Epithelial cell of prostate (primary cell): ENCODE data around the gene PRR15.

Source experiments
- DNase-seq: peaks from one replicate; pipeline ENCODE4 v3.0.0-alpha.2; 2011; ENCODE audit warnings: low read depth, low spot score
- H3K27ac ChIP-seq: fragments of 450-650 bp; 2 replicates; pipeline ENCODE4 v1.5.1; 2017; ENCODE audit warnings: mild to moderate bottlenecking

The PRR15 gene

GRCh38 chr7:29565982-29566746 lies 2.5 kb downstream of the PRR15 start:
- DNase-seq: no peak
- no peak overlapping the region for H3K27ac ChIP-seq

GRCh38 chr7:29567174-29567573 lies 3.5 kb downstream of the PRR15 start:
- no peak for DNase-seq
- H3K27ac ChIP-seq: no peak overlapping the region

DNA sequence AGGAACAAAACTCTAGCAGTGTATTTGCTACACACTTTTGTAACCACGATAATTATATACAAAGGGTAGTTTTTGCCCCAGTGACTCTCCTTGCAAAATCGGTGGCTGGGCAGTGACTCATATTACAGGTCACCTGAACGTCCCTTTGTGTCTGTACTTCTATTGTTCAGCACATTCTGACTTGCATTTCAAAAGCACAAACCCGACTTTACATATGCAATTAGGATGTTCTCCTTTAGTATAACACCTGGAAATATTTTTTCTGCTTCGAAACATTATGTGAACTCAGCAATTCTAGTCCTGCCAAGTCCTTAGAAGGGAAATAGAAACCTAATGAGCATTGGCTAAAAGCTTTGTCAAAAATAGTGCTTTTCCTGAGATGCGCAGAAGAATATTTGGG lies 6.0 kb downstream of the PRR15 start:
- peak; percentile 14 for DNase-seq
- no peak overlapping the region for H3K27ac ChIP-seq

DNA sequence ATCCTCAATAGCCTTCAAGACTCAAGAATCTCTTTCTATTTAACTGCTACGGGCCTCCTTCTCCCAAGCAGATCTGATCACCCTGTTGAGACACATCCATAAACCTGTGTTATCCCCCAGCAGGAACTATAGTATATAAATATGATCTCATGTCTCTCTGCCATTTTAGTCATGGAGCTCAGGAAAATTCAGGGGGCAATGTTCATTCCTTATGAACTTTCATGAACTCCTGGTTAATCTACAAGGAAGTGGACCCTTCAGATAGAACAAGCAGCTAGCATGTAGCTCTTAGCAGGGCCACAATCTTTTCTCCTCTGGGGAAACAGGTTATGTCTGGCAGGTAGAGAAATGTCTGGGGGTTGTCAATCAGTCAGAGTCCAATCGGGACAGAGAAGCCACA lies 8.9 kb downstream of the PRR15 start:
- H3K27ac ChIP-seq: no peak overlapping the region
- DNase-seq: no peak

GRCh38 chr7:29573567-29573966 lies 9.9 kb downstream of the PRR15 start:
- no peak for DNase-seq

DNA sequence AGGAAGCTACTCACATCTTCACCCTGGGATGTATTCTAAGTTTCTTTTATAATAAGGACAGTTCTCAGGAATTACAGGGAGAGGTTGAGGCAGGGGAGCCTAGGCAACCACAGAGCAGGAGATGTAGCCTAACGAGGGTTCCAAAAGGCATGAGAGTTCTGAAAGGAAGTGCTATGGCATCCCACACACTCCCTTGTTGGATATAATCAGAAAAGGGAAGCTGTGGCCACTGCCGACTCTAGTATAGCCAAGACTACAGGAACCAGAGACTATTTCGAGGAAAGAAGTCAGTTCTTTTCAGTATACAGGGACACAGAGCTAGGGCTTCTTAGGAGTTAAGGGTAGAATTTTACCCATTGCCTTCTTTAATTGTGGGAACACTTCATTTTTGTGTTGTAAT lies 11.0 kb downstream of the PRR15 start:
- no peak overlapping the region for H3K27ac ChIP-seq
- DNase-seq: no peak

More at GRCh38 chr7:29573567-29573966, 9.9 kb downstream of the PRR15 start:
- no peak overlapping the region for H3K27ac ChIP-seq

- H3K27ac ChIP-seq: no peak overlapping the region
- no peak for DNase-seq
Measured at GRCh38 chr7:29587195-29587808, 23.7 kb downstream of the PRR15 start.

DNA sequence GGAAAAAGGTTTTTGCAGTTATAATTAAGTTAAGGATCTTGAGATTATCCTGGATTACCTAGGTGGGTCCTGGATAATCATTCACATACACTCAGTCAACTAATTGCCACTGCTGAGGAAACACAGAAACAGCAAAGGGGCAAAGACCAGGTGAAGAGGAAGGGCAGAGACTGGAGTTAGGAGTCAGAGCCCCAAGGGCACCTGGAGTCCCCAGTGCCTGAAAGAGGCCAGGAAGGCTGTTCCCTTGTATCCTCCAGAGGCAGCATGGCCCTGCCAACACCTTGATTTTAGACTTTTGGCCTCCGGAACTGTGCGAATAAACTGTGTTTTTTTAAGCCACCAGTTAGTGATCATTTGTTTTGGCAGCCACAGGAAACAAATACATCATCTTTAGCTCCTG lies 24.6 kb downstream of the PRR15 start:
- DNase-seq: no peak

DNA sequence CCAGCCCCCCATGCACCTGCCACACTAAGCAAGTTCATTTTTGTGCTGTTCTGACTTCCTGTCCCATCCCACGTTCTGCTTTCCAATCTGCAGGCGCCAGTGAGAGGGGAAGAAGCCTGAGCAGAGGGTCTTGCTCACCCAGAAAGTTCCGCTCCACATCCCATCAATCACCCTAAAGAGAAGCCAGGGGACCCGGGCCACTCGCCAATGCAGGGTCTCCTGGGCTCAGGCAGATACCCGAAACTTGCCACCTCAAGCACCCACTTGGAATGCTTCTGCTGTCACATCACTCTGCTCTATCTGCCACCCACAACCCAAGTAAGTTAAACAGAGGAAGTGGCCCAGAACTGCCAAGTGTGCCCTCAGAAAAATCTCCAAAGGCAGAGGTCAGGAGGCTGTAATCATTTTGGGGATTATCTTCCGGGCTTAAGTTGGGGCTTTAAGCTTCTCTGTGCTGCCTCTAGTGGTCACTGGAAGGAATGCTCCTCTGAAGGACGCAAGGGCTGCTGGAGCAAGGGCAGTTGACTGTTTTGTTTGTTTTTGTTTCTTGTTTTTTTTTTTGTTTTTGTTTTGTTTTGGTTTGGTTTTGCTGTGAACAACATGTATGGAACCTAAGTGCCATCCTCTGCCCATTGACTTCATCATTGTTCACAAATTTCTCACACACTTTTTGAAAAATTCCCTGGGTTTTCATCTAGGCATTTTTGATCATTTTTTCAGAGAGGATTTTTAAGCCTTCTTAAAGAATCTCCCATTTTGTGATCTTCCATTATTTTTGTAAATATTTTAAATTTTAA lies 25.5 kb downstream of the PRR15 start:
- H3K27ac ChIP-seq: no peak overlapping the region
- no peak for DNase-seq

More for the DNA sequence above, 24.6 kb downstream of the PRR15 start:
- H3K27ac ChIP-seq: no peak overlapping the region

DNA sequence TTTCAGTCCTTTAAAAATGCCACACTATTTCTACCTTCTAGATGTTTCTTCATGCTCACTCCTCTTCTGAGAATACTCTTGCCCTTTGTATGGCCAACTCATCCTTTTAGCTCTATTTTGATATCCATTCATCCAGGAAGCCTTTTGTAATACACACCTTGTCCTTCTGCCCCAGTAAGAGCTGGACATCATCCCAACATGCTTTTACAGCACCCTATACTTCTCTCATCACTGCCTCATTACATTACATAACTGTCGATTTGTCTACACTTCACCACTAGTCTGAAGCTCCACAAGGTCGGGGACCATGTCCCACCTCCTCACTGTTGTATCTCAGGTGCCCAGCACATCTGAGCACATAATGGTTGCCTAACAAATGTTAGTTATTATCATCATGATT lies 29.2 kb downstream of the PRR15 start:
- no peak for DNase-seq
- H3K27ac ChIP-seq: no peak overlapping the region

GRCh38 chr7:29593459-29593858 lies 29.8 kb downstream of the PRR15 start:
- H3K27ac ChIP-seq: no peak overlapping the region
- DNase-seq: no peak

GRCh38 chr7:29596593-29597178 lies 33.1 kb downstream of the PRR15 start:
- DNase-seq: no peak

DNA sequence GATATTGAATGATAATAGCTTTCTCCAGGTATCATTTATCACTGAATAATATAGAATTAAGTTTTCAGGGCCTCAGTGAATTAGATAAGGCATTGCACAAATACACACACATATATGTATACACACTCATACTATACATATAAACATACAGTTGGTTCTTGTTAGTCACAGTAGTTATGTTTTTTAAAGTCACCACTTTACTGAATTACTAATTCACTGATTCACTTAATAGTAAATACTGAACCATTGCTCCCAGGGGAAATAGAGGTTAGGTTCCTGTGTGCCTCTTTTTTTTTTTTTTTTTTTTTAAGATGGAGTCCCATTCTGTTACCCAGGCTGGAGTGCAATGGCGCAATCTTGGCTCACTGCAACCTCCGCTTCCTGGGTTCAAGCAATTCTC lies 33.6 kb downstream of the PRR15 start:
- DNase-seq: no peak
- no peak overlapping the region for H3K27ac ChIP-seq

More at GRCh38 chr7:29596593-29597178, 33.1 kb downstream of the PRR15 start:
- H3K27ac ChIP-seq: no peak overlapping the region

DNA sequence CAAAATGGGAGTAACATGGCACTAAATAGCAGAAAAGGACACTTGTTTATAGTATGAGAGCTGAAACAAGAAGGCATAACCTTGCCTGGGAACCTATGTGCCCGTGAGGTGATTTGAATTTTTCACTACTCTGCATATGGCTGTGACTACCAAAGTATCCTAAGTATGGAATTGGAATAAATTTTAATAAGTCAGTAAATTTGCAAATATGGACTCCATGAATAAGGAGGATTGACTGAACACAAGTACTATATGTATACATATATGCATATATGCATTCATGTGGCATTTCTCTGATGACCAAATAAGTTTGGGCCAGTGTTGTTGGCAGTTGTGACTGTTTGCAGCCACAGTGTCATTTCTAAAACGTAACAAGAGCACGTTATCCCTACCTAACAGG lies 34.5 kb downstream of the PRR15 start:
- DNase-seq: no peak
- no peak overlapping the region for H3K27ac ChIP-seq

- DNase-seq: no peak
- H3K27ac ChIP-seq: no peak overlapping the region
Measured at GRCh38 chr7:29598613-29599012, 35.0 kb downstream of the PRR15 start.

DNA sequence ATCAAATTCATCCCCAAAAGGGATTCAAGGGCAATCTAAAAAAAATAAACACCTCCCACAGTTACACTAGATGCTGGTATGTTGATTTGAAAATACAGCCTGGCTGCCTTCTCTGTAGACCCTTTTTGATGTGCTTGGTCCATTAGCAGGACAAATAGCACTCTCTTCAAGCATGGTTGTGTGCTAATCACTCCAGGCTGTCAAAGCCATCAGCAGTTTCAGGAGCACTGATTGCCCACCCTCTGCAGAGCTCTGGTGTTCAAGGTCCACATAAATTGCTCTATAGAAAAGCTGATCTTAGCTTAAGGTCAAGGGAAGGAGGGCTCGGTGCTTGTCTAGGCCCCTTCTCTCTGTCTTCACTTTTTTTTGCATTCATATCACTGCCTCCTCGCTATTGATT lies 35.4 kb downstream of the PRR15 start:
- DNase-seq: no peak

GRCh38 chr7:29600661-29601060 lies 37.0 kb downstream of the PRR15 start:
- DNase-seq: no peak
- H3K27ac ChIP-seq: no peak overlapping the region

More for the DNA sequence above, 35.4 kb downstream of the PRR15 start:
- H3K27ac ChIP-seq: no peak overlapping the region

GRCh38 chr7:29604052-29604451 lies 40.4 kb downstream of the PRR15 start:
- DNase-seq: no peak
- H3K27ac ChIP-seq: no peak overlapping the region

GRCh38 chr7:29604702-29605101 lies 41.1 kb downstream of the PRR15 start:
- DNase-seq: no peak
- no peak overlapping the region for H3K27ac ChIP-seq

DNA sequence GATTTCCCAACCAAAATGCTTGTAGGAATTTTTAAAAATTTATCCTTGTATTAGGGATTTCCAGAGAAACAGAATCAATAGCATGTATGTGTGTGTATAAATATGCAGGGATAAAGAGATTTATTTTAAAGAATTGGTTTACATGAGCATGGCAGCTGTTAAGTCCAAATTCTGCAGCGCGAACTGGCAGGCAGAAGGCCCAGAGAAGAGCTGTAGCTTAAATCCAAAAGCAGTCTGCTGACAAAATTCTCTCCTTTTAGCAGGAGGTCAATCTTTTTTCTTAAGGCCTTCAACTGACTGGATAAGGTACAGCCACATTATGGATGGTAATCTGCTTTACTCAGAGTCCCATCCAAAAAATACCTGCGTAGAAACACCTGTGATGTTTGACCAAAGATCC lies 42.0 kb downstream of the PRR15 start:
- H3K27ac ChIP-seq: peak overlapping the region; percentile 52
- no peak for DNase-seq

GRCh38 chr7:29606287-29606721 lies 42.7 kb downstream of the PRR15 start:
- H3K27ac ChIP-seq: peak overlapping the region; percentile 52
- no peak for DNase-seq
